GM23248 (cell line): ENCODE measurements around the gene CENPA.

ENCODE experiments used
- EZH2 ChIP-seq: fragments of 200-600 bp; sonication (generic); IDR thresholded peaks from 2 replicates; pipeline ENCODE4 v1.6.1; 2018; ENCODE audit warnings: antibody characterized with exemption, mild to moderate bottlenecking; ENCODE audit not compliant: insufficient read depth, poor library complexity, severe bottlenecking
- EZH2phosphoT487 ChIP-seq: fragments of 200-600 bp; sonication (generic); IDR thresholded peaks from 2 replicates; pipeline ENCODE4 v1.6.1; 2018; ENCODE audit warnings: antibody characterized with exemption, moderate library complexity, mild to moderate bottlenecking, low read depth; ENCODE audit not compliant: insufficient read depth

- TF ChIP-seq EZH2 (no peak), EZH2phosphoT487 (no peak)
These were observed 55.2 kb downstream of the CENPA start for GRCh38 chr2:26840937-26841610.
